ENCODE data around the gene PPP1R3G.

DNA sequence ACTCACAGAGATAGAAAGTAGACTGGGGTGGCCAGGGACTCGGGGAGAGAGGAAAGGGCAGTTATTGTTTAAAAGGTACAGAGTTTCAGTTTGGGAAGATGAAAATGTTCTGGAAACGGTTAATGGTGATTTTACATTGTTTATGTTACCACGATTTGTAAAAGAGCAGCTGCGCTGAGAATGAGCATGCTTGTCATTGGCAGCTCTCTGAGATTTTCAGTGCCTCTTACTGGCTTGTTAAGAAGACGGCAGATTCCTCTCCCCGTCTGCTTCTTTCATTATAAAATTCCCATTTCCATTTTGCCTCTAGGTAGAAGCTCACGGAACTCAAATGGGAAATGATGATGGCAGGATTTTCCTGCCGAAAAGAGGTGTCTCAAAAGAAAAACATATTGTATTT, 39.7 kb upstream of the PPP1R3G start:
- TF ChIP-seq, protein P1, sequence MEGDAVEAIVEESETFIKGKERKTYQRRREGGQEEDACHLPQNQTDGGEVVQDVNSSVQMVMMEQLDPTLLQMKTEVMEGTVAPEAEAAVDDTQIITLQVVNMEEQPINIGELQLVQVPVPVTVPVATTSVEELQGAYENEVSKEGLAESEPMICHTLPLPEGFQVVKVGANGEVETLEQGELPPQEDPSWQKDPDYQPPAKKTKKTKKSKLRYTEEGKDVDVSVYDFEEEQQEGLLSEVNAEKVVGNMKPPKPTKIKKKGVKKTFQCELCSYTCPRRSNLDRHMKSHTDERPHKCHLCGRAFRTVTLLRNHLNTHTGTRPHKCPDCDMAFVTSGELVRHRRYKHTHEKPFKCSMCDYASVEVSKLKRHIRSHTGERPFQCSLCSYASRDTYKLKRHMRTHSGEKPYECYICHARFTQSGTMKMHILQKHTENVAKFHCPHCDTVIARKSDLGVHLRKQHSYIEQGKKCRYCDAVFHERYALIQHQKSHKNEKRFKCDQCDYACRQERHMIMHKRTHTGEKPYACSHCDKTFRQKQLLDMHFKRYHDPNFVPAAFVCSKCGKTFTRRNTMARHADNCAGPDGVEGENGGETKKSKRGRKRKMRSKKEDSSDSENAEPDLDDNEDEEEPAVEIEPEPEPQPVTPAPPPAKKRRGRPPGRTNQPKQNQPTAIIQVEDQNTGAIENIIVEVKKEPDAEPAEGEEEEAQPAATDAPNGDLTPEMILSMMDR (conservative IDR thresholded peaks at IDR 0.05; ENCODE audit: low read length), result no peak
- no peak for TF ChIP-seq EZH2phosphoT487 (IDR thresholded peaks at IDR 0.05; ENCODE audit: borderline replicate concordance)
